Sigmoid colon (tissue), 7 donors: ENCODE results near the gene PACRG. TPM values are rescaled to one million over a fixed set of nuclear protein-coding genes. Genes with fewer than 3 reads are reported as not detected.

Source experiments
- DNase-seq: peaks from one replicate; pipeline ENCODE4 v3.0.0-alpha.2; 2019
- H3K27ac ChIP-seq, 4 donors: fragments of 200-600 bp; sonication (generic); one replicate each; pipeline ENCODE4 v1.5.1; 2016 to 2019; ENCODE audit warnings: mild to moderate bottlenecking in 1 of 4
- H3K27me3 ChIP-seq, 3 donors: fragments of 200-600 bp; sonication (generic); one replicate each; pipeline ENCODE4 v1.5.1; 2019; ENCODE audit warnings: mild to moderate bottlenecking in 1 of 3
- H3K36me3 ChIP-seq, 4 donors: fragments of 200-600 bp; sonication (generic); one replicate each; pipeline ENCODE4 v1.5.1; 2016 to 2019
- H3K4me1 ChIP-seq, 4 donors: fragments of 200-600 bp; sonication (generic); one replicate each; pipeline ENCODE4 v1.5.1; 2017 to 2019
- H3K4me3 ChIP-seq, 4 donors: fragments of 200-600 bp; sonication (generic); one replicate each; pipeline ENCODE4 v1.5.1; 2017 to 2019; ENCODE audit warnings: mild to moderate bottlenecking in 2 of 4, moderate library complexity in 1 of 4
- H3K9me3 ChIP-seq, 4 donors: fragments of 200-600 bp in 3 of 4; sonication (generic) in 3 of 4; one replicate each; pipeline versions ENCODE4 v1.5.1 to v1.6.1; 2013 to 2019
- EP300 ChIP-seq, 4 donors: sonication (generic); formaldehyde crosslinking; IDR thresholded peaks; one replicate each; pipeline ENCODE4 v1.6.1; 2017; ENCODE audit warnings: antibody characterized with exemption in 4 of 4
- POLR2A ChIP-seq, 2 donors: fragments of 450-650 bp; IDR thresholded peaks; one replicate each; pipeline ENCODE4 v1.6.1; 2016; ENCODE audit warnings: antibody characterized with exemption in 2 of 2, mild to moderate bottlenecking in 2 of 2, moderate library complexity in 2 of 2
- POLR2AphosphoS5 ChIP-seq, 4 donors: sonication (generic); formaldehyde crosslinking; IDR thresholded peaks; one replicate each; pipeline ENCODE4 v1.6.1; 2017; ENCODE audit warnings: antibody characterized with exemption in 4 of 4
- WGBS, 2 donors: extraction: QIAGEN DNeasy Blood & Tissue Kit; methylation state at CpG; one replicate each; pipeline ENCODE4 v1.1.7; 2013; 5-methylcytosine and 5-hydroxymethylcytosine counted together
- intact Hi-C: fragments of 100-400 bp; cut with DNase I; formaldehyde crosslinking; loops from one replicate; pipeline ENCODE4 v1.15.1; 2023
- polyA plus RNA-seq, 3 donors: library from polyadenylated mRNA; stranded (reverse); fragments of 200-250 nt; gene quantifications; one replicate each; pipeline ENCODE4 v1.2.3, GENCODE V29; 2013
- small RNA-seq, 3 donors: library from RNA; depleted of rRNA; stranded (forward); fragments of <200 nt; gene quantifications; one replicate each; pipeline ENCODE3, GENCODE V24; 2016
- total RNA-seq, 4 donors: library from RNA; depleted of rRNA; stranded (reverse); fragments of >200 nt; gene quantifications; one replicate each; pipeline ENCODE4 v1.1.0, GENCODE V29; 2016
- TF ChIP-seq, protein P1 (sequence below), 4 experiments: fragments of 450-650 bp in 3 of 4; fragments of 200-600 bp in 1 of 4; IDR thresholded peaks; one replicate each; pipeline ENCODE4 v1.5.1; 2016 to 2019; ENCODE audit warnings: antibody characterized with exemption in 4 of 4, mild to moderate bottlenecking in 3 of 4, moderate library complexity in 2 of 4
- donor health status: healthy with polysubstance abuse.
- donor health status: Bipolar disorder and iron deficiency.
- donor health status: healthy.

PACRG gene
- total and polyA plus RNA-seq, 7 donors: 0.12 to 6.9 (median 0.95) TPM; not detected in 2

DNA sequence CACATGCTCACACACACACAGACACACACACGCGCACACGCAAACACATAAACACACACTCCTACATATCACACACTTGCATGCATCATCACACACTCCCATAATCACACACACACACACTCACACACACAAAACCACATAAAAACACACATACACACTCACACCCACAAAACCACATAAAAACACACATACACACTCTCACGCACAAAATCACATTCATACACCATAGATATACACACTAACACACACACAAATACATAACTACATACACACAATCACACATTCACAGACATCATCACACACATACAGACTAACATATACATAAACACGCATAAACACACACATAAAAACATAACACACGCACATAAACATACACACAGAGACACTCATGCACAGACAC, 629.0 kb downstream of the PACRG start:
- Histone ChIP-seq H3K9me3 (no peaks in the 10 kb centered on the region), H3K27me3 (no peaks in the 10 kb centered on the region), H3K27ac (no peak overlapping the region), H3K36me3 (no peaks in the 10 kb centered on the region), H3K4me1 (peaks cover 0 to 12% (median 6%) of the 10 kb centered on the region in 4 donors), H3K4me3 (no peak overlapping the region)
- no peak for DNase-seq
- intact Hi-C loops: loop anchor here (5.0 kb wide), 1 partner anchor 51 kb away; no protein-coding TSS in a partner anchor
- 95% methylated on average over 6 of the region's 6 CpGs for WGBS, 2 donors
- TF ChIP-seq, protein P1, sequence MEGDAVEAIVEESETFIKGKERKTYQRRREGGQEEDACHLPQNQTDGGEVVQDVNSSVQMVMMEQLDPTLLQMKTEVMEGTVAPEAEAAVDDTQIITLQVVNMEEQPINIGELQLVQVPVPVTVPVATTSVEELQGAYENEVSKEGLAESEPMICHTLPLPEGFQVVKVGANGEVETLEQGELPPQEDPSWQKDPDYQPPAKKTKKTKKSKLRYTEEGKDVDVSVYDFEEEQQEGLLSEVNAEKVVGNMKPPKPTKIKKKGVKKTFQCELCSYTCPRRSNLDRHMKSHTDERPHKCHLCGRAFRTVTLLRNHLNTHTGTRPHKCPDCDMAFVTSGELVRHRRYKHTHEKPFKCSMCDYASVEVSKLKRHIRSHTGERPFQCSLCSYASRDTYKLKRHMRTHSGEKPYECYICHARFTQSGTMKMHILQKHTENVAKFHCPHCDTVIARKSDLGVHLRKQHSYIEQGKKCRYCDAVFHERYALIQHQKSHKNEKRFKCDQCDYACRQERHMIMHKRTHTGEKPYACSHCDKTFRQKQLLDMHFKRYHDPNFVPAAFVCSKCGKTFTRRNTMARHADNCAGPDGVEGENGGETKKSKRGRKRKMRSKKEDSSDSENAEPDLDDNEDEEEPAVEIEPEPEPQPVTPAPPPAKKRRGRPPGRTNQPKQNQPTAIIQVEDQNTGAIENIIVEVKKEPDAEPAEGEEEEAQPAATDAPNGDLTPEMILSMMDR (IDR thresholded peaks at IDR 0.05): no peak
- TF ChIP-seq POLR2AphosphoS5 (IDR thresholded peaks at IDR 0.05): no peak
- no peak for TF ChIP-seq POLR2A (IDR thresholded peaks at IDR 0.05)
- no peak for TF ChIP-seq EP300 (IDR thresholded peaks at IDR 0.05)

DNA sequence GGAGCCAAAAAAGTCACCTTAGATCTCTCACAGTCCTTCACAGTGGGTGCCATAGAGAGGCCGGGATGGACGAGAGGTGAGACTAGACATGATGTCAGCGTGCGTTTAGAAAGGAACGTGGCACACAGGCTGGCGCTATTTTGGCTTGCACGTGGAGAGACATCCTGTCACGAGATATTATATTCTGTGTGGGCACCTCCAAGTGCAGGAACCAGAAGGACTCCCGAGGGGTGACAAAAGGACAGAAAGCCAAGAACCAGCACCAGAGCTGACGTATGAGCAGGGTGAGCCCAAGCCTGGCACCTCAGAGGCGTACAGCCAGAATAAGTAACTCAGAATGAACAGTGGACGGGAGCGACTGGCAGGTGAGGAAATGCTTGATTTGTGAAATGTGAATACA, 636.9 kb downstream of the PACRG start:
- Histone ChIP-seq H3K9me3 (no peaks in the 10 kb centered on the region), H3K36me3 (no peaks in the 10 kb centered on the region), H3K27me3 (no peaks in the 10 kb centered on the region), H3K27ac (no peak overlapping the region), H3K4me3 (no peak overlapping the region), H3K4me1 (no peaks in the 10 kb centered on the region)
- intact Hi-C loops: no loop called here
- DNase-seq: no peak
- WGBS, 2 donors: 92 to 94% methylated on average over 13 of the region's 13 CpGs
- TF ChIP-seq POLR2AphosphoS5 (IDR thresholded peaks at IDR 0.05): no peak
- TF ChIP-seq EP300 (IDR thresholded peaks at IDR 0.05): no peak
- no peak for TF ChIP-seq POLR2A (IDR thresholded peaks at IDR 0.05)
- TF ChIP-seq, protein P1 (IDR thresholded peaks at IDR 0.05): no peak

Small RNA genes within 50 kb of the gene (small RNA-seq; reads per million reads assigned to genes)
- gene AL031121.1 (0 reads per million in 3 donors), gene AL590286.1 (0 reads per million in 3 donors)

Other genes with a start within 250 kb of the PACRG start
- 100 to 1,000 TPM in 1 of 4 donors, 10 to 100 TPM in 2, 1 to 10 TPM in 1; 9.7 to 173 (median 12.7) TPM for gene PRKN, start 208 bp upstream of the PACRG start, total RNA-seq
- gene PRKN, start 208 bp upstream of the PACRG start, polyA plus RNA-seq: 1 to 10 TPM in 1 of 3 donors, under 1 TPM in 2; 0.38 to 1.2 (median 0.69) TPM